Transverse colon (tissue), 4 donors: ENCODE data around the gene KDM5A.
"Not testable (repeated sequence)": the region's sequence is repeated elsewhere in the genome, so short reads cannot be mapped to it uniquely, and the experiment has no call there.

ENCODE experiments used
- CTCF ChIP-seq, 5 experiments: fragments of 200-600 bp in 3 of 5; fragments of 450-650 bp in 2 of 5; sonication (generic) in 3 of 5; IDR thresholded peaks; 1 replicate in 2 of 5; 2 replicates in 3 of 5; pipeline ENCODE4 v1.5.1; 2016 to 2017; ENCODE audit warnings: antibody characterized with exemption in 5 of 5, inconsistent platforms in 3 of 5, mild to moderate bottlenecking in 2 of 5, moderate library complexity in 1 of 5
- POLR2A ChIP-seq: fragments of 450-650 bp; IDR thresholded peaks from one replicate; pipeline ENCODE4 v1.6.1; 2016; ENCODE audit warnings: antibody characterized with exemption, mild to moderate bottlenecking, moderate library complexity
- POLR2AphosphoS5 ChIP-seq, 3 donors: sonication (generic); formaldehyde crosslinking; IDR thresholded peaks; one replicate each; pipeline ENCODE4 v1.6.1; 2016; ENCODE audit warnings: antibody characterized with exemption in 3 of 3

DNA sequence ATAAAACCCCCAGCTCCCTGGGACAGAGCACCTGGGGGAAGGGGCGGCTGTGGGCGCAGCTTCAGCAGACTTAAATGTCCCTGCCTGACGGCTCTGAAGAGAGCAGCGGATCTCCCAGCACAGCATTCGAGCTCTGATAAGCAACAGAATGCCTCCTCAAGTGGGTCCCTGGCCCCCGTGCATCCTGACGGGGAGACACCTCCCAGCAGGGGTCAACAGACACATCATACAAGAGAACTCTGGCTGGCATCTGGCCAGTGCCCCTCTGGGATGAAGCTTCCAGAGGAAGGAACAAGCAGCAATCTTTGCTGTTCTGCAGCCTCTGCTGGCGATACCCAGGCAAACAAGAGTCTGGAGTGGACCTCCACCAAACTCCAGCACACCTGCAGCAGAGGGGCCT, 91.1 kb downstream of the KDM5A start:
- not testable (repeated sequence) for TF ChIP-seq POLR2A; CTCF (IDR thresholded peaks at IDR 0.05); POLR2AphosphoS5 (IDR thresholded peaks at IDR 0.05)
